Ishikawa (cell line): Measurements from ENCODE around the gene TFAP2A.

ENCODE experiments used
- CREB1 ChIP-seq: IDR thresholded peaks from 2 replicates; pipeline ENCODE4 v1.6.1; 2012; ENCODE audit warnings: low read depth
- NFIC ChIP-seq: IDR thresholded peaks from 2 replicates; pipeline ENCODE4 v1.6.1; 2012
- RAD21 ChIP-seq: IDR thresholded peaks from 2 replicates; pipeline ENCODE4 v1.6.1; 2012; ENCODE audit warnings: low read depth
- TEAD4 ChIP-seq: IDR thresholded peaks from 2 replicates; pipeline ENCODE4 v1.6.1; 2012

DNA sequence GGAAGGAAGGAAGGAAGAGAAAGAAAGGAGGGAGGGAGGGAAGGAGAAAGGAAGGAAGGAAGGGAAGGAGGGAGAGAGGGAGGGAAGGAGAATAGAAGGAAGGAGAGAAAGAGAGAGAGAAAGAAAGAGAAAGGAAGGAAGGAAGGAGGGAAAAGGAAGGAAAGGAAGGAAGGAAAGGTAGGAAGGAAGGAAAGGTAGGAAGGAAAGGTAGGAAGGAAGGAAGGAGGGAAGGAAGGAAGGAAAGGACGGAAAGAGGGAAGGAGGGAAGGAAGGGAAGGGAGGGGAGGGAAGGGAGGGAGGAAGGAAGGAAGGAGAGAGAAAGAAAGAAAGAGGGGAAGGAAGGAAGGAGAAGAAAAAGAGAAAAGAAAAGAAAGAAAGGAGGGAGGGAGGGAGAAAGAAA lies 47.0 kb upstream of the TFAP2A start:
- TF ChIP-seq RAD21: no peak
- TF ChIP-seq NFIC: no peak
- TF ChIP-seq TEAD4: no peak
- TF ChIP-seq CREB1: no peak
